NCI-H1092 (cell line): ENCODE data around the gene PDCD4.
"Not testable (repeated sequence)": the region's sequence is repeated elsewhere in the genome, so short reads cannot be mapped to it uniquely, and the experiment has no call there.

Experiments used
- DNase-seq: peaks from one replicate; lab custom pipeline; 2025; lab: John Stamatoyannopoulos, UW

Gene PDCD4

GRCh38 chr10:110861930-110862649, 9.6 kb upstream of the PDCD4 start:
- no peak for DNase-seq

- no peak for DNase-seq
Observed at GRCh38 chr10:110862961-110863360, 8.8 kb upstream of the PDCD4 start.

DNA sequence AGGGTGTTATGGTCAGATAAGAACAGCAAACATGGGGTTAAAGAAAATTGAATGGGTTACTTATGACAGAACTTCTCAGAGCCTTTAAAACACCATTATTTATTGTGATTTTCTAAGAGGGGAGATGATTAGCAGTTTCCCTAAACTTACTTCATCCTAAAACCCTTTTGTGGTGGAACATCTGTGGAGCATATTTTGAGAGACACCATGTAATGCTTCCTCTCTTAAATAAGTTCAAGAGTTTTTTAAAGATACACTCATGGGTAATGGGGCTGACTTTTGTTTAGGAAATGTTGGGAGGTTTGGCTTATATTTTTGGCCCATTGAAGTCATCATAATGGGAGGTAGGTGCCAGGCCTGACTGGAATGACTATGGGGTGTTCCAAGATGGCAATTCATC, 8.4 kb upstream of the PDCD4 start:
- DNase-seq: no peak

GRCh38 chr10:110863956-110864355, 7.8 kb upstream of the PDCD4 start:
- no peak for DNase-seq

DNA sequence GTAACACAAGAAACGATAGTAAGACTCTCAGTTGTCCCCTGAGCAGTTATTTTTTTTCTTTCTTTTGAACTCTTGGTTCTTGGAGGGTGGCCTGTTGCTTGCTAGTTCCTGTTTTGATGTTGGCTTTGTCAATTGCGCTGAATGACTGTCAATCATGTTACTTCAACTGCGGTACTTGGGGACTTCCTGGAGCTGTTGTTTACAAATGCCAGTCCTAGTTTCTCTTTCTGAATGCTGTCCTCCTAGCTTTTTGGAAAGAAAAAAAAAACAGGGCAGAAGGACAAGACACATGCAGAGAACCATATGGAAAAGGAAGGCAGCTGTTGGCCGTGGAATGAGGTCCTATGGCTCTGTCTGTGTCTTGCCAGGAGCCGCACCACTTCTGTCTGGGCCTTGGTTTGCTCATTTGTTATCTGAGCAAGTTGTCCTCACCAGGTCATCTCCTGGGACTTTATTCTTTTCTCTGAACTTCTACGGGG, 7.0 kb upstream of the PDCD4 start:
- DNase-seq: no peak

GRCh38 chr10:110865186-110865808, 6.4 kb upstream of the PDCD4 start:
- DNase-seq: no peak

DNA sequence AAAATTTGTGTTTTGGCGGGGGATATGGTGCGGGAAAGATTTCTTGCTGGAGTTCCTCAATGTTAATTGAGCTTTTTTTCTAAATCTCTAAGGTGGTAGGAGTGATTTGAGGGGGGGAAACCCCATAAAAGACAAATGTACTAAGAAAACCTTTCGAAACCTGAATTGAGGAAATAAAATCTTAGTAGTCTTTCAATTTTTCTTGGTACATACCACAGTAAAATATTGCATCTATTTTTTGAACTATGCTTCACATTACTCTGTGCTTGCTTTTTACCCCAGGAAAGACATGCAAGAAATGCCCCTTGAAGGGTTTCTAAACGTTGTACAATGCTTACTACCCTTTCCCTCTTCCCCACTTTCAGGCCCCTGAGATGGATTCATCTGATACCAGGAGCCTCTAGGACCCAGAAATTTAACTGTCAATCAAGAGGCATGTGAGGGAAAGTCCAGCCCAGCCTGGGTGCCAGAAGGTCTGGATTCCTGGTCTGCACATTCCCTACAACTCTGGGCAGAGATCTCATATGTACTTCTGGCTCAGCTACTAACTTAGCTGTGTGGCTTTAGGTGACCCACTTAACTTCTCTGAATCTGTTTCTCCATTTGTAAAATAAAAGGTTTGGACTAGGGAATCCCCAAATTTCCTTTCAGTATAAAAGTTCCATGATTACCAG, 5.8 kb upstream of the PDCD4 start:
- no peak for DNase-seq

GRCh38 chr10:110867011-110867806, 4.5 kb upstream of the PDCD4 start:
- not testable (repeated sequence) for DNase-seq

DNA sequence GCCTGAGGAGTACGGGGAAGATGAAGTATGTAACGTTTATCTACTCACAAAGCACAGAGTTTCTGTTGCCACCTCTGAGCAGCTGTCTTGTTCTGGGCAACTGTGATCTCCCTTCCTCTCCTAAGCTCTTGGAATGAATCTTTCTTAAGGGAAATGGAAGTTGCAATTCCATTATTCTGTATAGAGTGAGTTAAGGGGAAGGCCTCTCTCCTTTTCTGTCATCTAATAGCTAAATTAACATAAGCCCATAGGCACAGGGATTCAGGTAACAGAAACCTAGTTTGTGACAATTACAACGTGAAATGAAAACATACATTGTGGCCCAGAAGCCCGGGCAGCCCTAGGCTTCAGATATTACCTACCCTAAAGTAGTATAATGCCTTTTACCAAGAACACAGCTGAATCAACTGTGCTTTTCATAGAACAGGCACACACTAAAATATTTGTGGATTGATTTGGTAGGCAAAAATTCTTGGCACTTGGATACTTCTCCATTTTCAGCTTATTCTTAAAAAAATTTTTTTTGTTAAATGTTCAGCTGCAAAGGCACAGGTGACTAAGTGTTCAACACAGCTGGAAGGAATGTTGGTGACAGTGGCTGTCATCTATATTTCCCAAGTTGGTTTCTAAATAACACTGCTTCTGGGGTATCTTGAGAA, 3.8 kb upstream of the PDCD4 start:
- DNase-seq: no peak

DNA sequence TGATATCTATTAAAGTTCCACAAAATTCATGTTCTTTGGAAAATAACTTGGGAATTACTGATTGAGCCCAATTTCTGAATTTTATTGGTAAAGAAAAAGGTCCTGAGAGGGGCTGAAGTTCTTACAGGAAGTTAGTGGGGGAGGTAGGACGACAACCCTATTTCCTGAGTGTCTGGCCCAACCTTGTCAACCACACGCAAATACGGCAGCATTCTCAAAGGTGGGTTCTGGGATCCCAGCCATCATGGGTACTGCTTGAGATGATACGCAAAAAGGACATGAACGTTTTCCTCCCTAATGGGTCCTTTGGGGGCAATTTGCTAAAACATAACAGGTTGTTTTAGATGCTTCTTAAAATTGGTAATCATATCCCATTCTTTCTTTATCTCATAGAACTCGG, 2.7 kb upstream of the PDCD4 start:
- no peak for DNase-seq

GRCh38 chr10:110870823-110871297, 868 bp upstream of the PDCD4 start:
- no peak for DNase-seq

- DNase-seq: peak; percentile 83
Observed at GRCh38 chr10:110872145-110872983, 636 bp downstream of the PDCD4 start.

- no peak for DNase-seq
Observed at GRCh38 chr10:110872984-110873923, 1.5 kb downstream of the PDCD4 start.

DNA sequence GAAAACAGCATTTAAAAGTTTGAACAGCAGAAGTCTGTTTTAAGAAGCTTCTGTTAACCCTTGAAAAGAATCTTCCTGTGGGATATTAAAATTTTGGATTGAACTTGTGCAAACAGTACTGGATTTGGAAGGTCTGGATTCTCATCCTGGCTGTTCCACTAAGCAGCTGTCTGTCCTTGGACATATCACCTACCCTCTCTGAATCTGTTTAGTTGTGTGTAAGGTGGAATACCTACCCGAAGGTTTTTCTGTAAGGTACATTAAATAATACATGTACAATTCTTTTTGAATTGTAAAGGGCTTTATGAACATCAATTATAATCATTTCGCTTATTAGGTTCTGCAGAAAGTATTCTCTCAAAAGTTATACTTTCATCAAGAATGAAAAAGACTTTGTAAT, 2.2 kb downstream of the PDCD4 start:
- DNase-seq: no peak

DNA sequence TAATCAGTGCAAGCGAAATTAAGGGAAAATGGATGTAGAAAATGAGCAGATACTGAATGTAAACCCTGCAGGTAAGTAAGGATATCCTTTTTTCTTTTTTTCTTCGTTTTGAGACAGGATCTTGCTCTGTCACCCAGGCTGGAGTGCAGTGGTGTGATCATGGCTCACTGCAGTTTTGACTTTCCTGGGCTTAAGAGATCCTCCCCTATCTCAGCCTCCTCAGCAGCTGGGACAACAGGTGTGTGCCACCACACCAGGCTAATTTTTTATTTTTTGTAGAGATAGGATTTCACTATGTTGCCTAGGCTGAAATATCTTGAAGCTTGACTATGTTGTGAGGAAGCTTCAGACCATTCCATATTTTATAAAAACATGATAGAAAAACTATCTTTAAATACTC, 4.3 kb downstream of the PDCD4 start:
- no peak for DNase-seq

DNA sequence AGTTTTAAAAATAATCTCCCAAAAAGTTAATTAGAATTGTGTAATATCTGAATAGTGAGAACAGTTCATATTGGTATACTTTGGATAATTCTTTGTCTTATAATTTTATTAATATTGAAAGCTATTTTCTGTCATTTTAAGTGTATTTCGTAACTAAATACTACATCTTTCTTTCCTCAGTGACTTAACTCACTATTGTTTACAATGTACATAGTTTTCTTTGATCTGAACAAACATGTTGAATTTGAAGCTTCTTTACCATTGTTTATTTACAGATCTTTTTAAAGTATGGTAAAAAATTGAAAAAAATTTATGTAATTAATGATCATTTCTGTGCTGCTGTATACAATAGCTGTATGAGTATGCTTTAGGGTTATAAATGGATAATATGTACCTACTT, 5.1 kb downstream of the PDCD4 start:
- no peak for DNase-seq

GRCh38 chr10:110880012-110880411, 8.3 kb downstream of the PDCD4 start:
- DNase-seq: no peak

DNA sequence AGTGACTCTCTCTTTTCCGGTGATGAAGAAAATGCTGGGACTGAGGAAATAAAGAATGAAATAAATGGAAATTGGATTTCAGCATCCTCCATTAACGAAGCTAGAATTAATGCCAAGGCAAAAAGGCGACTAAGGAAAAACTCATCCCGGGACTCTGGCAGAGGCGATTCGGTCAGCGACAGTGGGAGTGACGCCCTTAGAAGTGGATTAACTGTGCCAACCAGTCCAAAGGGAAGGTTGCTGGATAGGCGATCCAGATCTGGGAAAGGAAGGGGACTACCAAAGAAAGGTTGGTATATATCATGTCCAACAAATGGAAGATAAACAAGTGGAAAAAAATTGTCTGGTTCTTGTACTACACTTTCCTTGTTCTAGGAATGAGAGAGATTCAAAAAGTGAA, 9.5 kb downstream of the PDCD4 start:
- no peak for DNase-seq

DNA sequence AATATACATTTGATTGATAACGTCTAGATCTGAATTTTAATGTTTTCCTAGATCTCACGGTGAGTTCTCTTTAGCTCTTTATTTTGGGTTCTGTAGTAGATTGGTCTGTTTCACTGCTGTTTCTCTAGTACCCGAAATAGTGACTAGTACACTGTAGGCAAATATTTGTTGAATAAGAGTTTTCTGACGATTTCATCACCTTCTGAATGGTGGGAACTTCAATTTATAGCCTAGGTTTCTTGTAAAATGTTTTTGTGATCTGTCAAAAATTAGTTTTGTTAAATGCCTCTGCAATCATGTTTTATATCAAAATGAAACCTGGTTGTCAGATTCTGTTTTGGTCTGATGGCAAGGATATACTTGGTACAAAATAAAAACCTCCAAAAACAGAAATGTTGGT, 10.2 kb downstream of the PDCD4 start:
- DNase-seq: no peak

- no peak for DNase-seq
Observed at GRCh38 chr10:110883924-110884323, 12.2 kb downstream of the PDCD4 start.
